ENCODE data around the gene EPHB6. TPM values are rescaled to one million over a fixed set of nuclear protein-coding genes. Genes with fewer than 3 reads are reported as not detected.

The EPHB6 gene
- total and polyA plus RNA-seq, 10 of the 15 experiments (the other 5 are each of a cell fraction or from before 2014, with no cell fraction given) = 0.06 to 1.3 (median 0.37) TPM; not detected in 2

- ATAC-seq (no peak), DNase-seq (ENCODE audit: low read depth, low spot score) (no peak), FAIRE-seq (no peak)
- ChIA-PET CTCF (interaction anchor here (1.3 to 28.6 kb wide), 14 partner anchors 18 to 401 kb away, joined by 3 to 1055 read pairs (median 29); partner anchors contain the start of gene EPHB6), SMC1A (ENCODE audit: uncharacterized antibody, unreplicated experiment) (interaction anchor here (0.7 to 12.9 kb wide), 15 partner anchors 8 to 205 kb away, joined by 3 to 786 read pairs (median 4); no protein-coding TSS in a partner anchor), POLR2A (interaction anchor here (15.3 kb wide), 1 partner anchor 22 kb away, joined by 325 read pairs; no protein-coding TSS in a partner anchor), RAD21 (ENCODE audit: unreplicated experiment) (interaction anchor here (1.0 to 13.5 kb wide), 6 partner anchors 14 to 182 kb away, joined by 3 to 813 read pairs (median 40); no protein-coding TSS in a partner anchor)
- H3K36me3 ChIP-seq (ENCODE audit: control insufficient read depth in 2 of 2, insufficient read depth in 2 of 2, low read length in 1 of 2) = no peaks in the 10 kb centered on the region
- in situ Hi-C loops (cut with MboI) = loop anchor here (5.0 kb wide), 2 partner anchors 142 to 182 kb away; no protein-coding TSS in a partner anchor
- no TSS peak for BruUV-seq (replicated peaks)
- 86% methylated on average over 2 of the region's 2 CpGs for WGBS (ENCODE audit: insufficient coverage, insufficient replicate concordance, low lambda C conversion rate, missing lambda C conversion rate)
- H3K79me2 ChIP-seq (ENCODE audit: control insufficient read depth, insufficient read depth, low read length) = no peaks in the 10 kb centered on the region
- no peak overlapping the region for H3K9ac ChIP-seq (ENCODE audit: control insufficient read depth, insufficient read depth, low read length)
- no peak overlapping the region for H3K4me3 ChIP-seq
- peaks cover 16% of the 10 kb centered on the region for H3K4me1 ChIP-seq (ENCODE audit: control insufficient read depth, insufficient read depth, low read length)
- no peaks in the 10 kb centered on the region for H3K9me3 ChIP-seq (replicated peaks; ENCODE audit: control insufficient read depth, insufficient read depth, low read length)
- H2AFZ ChIP-seq (ENCODE audit: control insufficient read depth, low read depth, low read length) = no peak overlapping the region
- no peak overlapping the region for H3K27ac ChIP-seq (ENCODE audit: control insufficient read depth, insufficient read depth)
- no peaks in the 10 kb centered on the region for H4K20me1 ChIP-seq (ENCODE audit: control insufficient read depth, insufficient read depth)
- H3K27me3 ChIP-seq (replicated peaks in 1 of 2; ENCODE audit: control insufficient read depth in 2 of 2, insufficient read depth in 2 of 2, low read length in 1 of 2) = no peaks in the 10 kb centered on the region
- intact Hi-C loops (cut with micrococcal nuclease; ENCODE audit: unreplicated experiment) = no loop called here
- H3K4me2 ChIP-seq (ENCODE audit: control insufficient read depth, insufficient read depth) = no peak overlapping the region
- TF ChIP-seq CHD2 (IDR thresholded peaks at IDR 0.05; ENCODE audit: borderline replicate concordance, low read depth, low read length) (no peak), CHD4 (IDR thresholded peaks at IDR 0.05) (no peak), REST (IDR thresholded peaks at IDR 0.05; ENCODE audit: low read depth, low read length) (no peak), RB1 (IDR thresholded peaks at IDR 0.05; ENCODE audit: borderline replicate concordance) (no peak), ZBTB33 (IDR thresholded peaks at IDR 0.05) (no peak), PRDM15 (CRISPR knock-in tag; IDR thresholded peaks at IDR 0.05) (no peak), ZNF384 (IDR thresholded peaks at IDR 0.05; ENCODE audit: borderline replicate concordance, low read depth, low read length) (no peak), ATF2 (IDR thresholded peaks at IDR 0.05; ENCODE audit: low read length) (no peak), ZBTB4 (CRISPR knock-in tag; IDR thresholded peaks at IDR 0.05) (no peak)
These were observed 40.4 kb upstream of the EPHB6 start for GRCh38 chr7:142814451-142814850.
